ENCODE results near the gene FAM98A.

DNA sequence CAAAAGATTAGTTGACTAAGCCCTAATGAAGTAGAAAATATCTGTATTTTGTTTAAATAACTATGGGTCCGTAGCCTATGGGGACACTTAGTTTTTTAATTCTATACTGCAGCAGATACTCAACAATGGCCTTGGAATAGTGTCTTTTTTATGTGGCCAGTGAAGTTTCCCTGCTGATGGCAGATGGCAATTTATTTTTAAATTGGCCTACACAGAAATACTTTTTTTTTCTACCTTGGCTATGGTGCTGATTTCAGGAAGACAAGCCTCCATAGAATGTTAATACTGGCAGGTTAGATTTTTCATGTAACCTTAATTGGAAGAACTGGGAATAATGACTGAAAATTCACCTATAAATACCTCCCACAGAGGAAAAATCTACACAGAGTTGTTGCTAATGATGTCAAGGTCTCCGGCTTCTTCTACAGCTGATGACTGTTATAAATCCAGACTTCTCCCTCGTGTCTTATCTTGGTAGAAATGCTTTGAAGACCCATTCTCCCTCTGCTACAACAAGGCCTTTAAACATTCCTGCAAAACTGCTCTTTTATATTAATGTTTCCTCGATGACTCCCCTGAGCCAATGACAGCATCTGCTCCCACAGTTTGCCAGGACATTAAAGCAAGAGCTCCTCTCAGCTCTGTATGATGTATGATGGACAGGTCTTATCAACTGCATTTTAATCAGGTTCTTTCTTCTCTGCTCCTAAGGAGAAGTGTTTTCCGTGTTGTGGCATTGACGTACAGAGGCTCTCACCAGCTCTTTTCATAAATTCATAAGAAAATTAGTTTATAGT is 29.1 kb upstream of the FAM98A start:
- TF ChIP-seq, protein P1, sequence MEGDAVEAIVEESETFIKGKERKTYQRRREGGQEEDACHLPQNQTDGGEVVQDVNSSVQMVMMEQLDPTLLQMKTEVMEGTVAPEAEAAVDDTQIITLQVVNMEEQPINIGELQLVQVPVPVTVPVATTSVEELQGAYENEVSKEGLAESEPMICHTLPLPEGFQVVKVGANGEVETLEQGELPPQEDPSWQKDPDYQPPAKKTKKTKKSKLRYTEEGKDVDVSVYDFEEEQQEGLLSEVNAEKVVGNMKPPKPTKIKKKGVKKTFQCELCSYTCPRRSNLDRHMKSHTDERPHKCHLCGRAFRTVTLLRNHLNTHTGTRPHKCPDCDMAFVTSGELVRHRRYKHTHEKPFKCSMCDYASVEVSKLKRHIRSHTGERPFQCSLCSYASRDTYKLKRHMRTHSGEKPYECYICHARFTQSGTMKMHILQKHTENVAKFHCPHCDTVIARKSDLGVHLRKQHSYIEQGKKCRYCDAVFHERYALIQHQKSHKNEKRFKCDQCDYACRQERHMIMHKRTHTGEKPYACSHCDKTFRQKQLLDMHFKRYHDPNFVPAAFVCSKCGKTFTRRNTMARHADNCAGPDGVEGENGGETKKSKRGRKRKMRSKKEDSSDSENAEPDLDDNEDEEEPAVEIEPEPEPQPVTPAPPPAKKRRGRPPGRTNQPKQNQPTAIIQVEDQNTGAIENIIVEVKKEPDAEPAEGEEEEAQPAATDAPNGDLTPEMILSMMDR (IDR thresholded peaks at IDR 0.05) = no peak
- no peak for TF ChIP-seq POLR2A (IDR thresholded peaks at IDR 0.05)

Data from esophagus squamous epithelium (tissue), 4 donors.